Left forelimb (tissue), 1 donor: ENCODE results near the gene NLRP5.
"Not testable (repeated sequence)": the region's sequence is repeated elsewhere in the genome, so short reads cannot be mapped to it uniquely, and the experiment has no call there.

Experiments
- DNase-seq: peaks from one replicate; pipeline ENCODE4 v3.0.0-alpha.2; 2018; ENCODE audit warnings: low spot score

Gene NLRP5

DNA sequence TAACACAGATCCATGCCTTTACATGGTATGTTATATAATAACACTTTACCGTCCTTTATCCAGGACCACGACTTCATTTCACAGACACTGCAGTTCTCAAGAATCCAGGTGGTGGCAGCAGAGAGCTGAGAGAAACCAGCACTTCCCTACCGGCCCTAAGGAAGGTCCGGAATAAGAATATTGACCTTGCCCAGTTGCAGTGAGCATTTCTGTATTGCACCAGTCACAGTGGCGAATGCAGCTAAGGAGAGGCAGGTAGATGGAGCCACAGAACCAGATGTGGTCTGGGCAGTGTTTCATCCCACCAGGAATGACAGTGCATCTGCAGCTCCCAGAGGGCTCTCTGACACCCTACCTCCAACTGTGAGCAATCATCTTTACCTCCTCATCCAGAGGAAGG is 89.9 kb downstream of the NLRP5 start:
- DNase-seq = no peak

DNA sequence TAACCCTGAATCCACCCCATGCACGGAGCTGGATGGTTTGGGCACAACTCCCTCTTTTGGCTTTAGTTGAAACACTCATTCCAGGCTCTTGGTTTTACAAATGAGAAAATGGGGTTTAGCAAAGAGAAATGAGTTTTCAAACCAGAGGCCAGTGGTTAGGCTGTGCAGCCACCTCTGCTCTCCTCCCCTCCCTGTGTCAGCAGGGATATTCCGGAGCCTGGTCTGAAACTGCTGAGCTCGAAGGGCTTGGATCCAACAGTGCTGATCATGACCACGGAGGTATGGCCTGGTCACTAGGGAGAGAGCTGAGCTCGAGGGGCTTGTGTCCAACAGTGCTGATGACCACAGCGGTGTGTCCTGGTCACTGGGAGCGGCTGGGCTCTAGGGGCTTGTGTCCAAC is 93.0 kb downstream of the NLRP5 start:
- no peak for DNase-seq

DNA sequence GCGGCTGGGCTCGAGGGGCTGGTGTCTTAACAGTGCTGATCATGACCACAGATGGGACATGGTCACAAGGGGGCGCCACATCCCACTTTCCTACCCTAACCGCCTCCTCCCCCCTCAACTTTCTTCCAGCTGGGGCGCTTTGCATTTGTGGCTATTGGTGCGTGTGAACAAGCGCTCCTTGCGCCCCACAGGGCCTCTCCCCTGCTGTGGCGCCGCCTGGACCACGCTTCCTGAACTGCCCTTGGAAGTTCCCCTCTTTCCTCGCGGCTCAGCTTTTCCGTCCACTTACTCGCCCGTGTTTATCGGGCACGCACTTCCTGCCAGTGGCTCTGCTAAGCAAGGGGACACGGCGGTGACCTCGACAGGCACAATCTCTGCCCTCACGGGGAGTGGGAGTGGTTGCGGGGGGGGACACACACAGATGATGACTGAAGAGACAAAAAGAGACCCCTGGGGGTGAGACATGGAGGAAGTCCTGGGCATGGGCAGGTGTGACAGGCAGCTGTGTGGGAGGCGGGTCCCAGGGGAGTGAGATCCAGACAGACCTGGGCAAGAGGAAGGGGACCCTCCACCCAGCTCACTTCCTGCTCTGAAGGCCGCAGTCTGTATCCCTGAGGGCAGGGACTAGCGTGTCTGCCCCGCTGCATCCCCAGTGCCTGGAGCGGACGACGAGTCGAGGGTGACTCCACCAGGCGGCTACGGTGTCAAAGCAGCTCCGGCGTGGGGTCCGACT is 94.3 kb downstream of the NLRP5 start:
- DNase-seq = peak; percentile 82

DNA sequence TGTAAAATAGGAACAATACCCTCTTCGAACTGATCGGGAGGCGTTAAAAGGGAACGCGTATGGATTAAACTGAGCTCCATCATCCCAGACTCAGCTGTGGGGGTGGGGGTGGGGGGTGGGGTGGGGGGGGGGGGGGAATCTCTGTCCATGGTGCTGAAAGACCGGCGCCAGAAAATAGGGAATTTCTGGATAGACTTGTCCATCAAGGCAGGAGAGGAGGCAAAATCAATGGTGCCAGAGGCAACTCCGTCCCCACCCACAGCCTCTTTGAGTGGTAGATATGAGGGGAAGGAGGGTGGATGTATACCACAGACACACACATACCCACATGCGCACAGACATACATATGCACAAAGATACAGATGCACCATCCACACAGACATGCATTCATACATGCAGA is 97.1 kb downstream of the NLRP5 start:
- no peak for DNase-seq

DNA sequence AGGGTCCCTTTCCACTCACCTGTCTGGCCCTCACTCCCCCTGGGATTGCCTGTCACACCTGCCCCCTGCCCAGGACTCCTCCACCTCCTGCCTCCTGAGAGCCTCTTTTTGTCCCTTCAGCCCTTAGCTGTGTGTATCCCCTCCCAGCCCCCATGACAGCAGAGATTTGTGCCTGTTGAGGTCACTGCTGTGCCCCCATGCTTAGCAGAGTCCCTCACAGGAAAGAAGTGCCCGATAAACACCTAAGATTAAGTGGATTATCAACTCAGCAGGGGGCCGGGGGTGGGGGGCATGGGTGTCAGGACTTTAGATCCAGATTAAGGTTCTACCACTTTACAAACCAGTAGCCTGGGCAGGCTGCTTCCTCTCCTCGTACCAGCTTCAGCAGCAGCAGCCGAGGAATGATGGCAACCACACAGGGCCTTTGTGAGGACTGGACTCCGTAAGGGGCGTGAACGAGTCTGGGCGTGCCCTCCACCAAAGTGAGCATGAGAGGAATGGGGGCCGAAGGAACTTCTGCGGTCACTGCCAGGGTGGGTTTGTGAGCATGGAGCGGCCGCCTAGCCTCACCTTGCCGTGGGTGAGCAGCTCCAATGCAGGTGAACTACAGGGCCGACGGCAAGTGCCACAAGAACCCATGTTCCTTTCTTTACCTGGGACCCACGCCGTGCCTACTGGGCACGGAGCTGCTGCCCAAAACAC is 98.4 kb downstream of the NLRP5 start:
- no peak for DNase-seq

DNA sequence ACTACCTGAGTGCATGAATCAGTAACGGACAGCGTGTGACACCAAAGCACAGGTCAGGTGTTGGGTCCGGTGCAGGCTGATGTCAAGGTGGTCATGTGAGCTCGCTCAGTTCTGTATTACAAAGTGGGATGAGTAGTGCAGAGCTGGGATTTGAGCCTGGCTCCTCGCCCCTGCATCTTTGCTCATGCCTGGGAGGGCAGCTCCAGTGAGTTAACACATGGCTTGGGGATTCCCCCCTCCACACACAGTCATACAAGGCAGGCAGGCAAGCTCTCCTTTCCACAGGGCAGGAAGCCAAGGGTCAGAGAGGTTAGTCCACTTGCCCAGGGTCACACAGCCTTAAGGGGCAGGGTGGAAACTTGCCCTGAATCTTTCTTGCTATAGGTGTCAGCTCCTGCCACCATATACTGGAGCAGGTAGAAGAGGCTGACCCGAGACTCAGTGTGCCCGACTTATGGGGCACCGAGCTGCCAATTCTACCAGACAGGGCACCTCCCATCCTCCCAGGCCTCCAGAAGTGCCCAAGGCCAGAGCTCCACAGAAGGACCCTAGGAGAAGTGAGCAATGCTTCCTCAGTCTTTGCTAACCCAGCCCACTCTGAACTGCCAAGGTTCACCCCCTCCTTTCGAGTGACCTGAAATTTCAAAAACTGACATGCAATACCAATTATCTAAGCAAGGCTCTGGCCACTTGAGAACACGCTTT is 99.1 kb downstream of the NLRP5 start:
- DNase-seq = no peak

DNA sequence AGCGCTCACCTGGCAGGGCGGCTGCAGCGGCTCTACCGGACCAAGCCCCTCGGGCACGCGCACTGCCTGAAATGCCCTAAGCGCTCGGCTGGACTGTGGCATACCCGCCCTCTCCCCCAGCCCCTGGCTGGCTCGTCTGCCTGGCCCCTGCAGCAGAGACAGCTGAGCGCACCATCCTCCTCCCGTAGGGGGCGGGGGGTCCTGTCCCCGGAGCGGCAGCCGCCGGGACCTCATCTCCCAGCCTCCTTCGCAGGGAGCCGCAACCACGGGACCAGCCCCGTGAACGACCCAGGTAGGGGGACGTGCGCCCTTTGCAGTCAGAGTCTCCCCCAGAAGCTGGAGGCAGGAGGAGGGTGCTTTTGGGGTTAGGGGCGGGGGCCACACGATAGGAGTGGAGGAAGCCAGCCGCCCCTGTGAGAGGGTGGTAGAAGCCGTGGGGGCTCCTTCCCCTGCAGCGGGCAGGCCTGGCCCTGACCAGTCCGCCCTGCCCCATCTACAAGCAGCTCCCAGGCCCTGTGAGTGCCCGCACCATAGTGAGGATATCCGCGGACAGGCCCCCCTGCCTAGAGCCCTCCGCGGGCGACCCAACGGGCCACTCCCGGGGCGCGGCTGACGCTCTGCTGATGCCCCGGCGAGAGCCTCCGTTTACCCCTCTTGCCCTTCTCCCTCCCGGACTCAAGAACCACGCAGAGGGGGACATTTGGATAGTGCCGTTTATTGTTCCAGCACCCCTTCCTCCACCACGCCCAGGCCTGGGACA is 100.3 kb downstream of the NLRP5 start:
- DNase-seq = no peak

DNA sequence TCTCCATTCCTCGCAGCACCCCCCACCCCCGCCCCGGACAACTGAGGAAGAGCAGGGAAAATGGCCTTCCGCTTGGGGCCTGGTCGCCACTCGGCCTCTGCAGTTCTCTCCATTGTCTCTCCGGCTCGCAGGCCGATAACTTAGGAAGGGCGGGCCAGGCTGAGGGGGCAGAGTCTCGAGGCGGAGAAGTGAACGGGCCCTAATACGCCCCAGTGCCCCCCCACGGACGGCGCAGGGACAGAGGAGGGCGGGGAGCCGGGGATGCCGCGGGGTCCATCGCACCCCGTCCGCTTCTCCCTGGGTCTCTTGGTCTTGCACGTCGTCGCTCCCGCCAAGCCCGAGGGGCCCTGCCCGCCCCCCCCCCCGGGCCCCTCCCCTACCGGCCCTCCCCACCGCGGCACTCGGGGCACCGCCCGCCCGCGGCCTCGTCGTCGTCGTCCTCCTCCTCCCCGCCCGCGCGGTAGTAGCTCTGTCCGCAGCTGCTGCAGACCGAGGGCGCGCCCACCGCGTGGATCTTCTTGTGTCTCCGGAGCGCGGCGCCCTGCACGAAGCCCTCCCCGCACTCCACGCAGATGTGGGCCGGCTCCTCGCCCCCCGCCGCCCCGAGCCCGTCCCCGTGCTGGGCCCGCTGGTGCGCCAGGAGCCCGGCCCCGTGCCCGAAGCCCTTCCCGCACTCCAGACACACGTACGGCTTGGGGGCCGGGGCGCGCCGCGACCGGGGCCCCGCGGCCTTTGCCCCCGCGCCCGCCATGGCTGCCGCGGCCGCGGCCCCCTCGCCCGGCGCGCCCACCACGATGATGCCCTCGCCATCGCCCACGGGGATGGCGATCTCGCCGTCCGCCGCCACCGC is 101.3 kb downstream of the NLRP5 start:
- no peak for DNase-seq

DNA sequence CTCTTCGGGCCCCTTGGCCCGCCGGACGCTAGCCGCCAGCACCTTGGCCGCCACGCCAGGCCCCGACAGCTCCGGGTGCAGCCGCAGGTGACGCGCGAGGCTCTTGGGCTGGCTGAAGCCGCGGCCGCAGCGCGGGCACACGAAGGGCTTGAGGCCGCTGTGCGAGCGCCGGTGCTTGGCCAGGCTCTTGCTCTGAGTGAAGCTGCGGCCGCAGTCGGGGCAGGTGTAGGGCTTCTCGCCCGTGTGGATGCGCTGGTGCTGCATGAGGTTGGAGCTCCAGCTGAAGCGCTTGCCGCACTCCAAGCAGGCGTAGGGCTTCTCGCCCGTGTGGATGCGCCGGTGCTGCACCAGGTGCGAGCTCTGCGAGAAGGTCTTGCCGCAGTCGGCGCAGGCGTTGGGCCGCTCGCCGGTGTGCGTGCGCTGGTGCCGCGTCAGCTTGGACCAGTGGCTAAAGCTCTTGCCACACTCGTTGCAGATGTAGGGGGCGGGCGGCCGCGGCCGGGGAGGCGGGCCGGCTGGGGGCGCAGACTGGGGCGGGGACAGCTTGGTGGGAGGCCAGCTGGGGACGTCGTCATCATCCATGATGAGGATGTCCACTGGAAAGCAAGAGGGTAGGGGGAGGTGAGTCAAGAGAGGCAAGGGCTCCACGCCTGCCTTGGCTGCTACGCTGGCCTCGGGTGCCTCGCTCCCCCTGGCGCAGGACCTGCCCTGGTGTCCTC is 102.1 kb downstream of the NLRP5 start:
- DNase-seq = no peak

DNA sequence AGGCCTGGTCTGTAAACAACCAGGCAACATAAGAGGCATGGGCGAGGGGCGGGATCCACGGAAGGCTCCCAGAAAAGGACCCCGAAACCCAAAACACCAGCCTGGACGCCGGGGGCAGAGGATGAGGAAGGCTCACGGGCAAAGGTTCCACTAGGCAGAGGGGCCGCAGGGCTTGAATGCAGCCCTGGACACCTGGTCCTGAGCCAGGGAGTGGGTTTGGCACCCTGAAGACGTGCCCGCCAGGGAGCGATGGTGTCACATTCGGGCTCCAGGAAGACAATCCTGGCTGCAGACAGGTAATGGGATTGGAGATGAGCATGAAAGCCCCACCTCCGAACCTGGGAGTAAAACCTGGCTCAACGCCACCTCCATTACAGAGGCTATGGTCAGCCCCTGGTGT is 102.8 kb downstream of the NLRP5 start:
- no peak for DNase-seq

DNA sequence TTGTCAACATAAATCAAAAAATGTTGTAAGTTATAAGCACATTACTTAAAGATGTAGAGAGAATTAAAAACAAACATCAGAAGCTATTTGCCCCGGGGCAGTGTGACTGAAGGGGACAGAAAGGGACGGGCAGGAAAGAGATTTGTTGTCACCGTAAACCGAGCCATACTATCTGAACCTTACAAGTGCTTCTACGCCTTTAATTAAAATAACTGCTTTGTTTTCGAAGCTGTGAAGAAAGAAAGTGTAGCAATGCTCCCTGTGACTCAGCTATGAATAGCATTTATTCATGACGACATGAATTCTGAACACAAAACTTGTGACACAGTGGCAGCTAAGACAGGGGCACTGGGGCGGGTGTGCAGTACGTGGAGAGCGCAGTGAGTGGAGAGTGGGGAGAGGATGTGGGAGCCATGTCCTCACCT is 104.5 kb downstream of the NLRP5 start:
- DNase-seq = no peak

DNA sequence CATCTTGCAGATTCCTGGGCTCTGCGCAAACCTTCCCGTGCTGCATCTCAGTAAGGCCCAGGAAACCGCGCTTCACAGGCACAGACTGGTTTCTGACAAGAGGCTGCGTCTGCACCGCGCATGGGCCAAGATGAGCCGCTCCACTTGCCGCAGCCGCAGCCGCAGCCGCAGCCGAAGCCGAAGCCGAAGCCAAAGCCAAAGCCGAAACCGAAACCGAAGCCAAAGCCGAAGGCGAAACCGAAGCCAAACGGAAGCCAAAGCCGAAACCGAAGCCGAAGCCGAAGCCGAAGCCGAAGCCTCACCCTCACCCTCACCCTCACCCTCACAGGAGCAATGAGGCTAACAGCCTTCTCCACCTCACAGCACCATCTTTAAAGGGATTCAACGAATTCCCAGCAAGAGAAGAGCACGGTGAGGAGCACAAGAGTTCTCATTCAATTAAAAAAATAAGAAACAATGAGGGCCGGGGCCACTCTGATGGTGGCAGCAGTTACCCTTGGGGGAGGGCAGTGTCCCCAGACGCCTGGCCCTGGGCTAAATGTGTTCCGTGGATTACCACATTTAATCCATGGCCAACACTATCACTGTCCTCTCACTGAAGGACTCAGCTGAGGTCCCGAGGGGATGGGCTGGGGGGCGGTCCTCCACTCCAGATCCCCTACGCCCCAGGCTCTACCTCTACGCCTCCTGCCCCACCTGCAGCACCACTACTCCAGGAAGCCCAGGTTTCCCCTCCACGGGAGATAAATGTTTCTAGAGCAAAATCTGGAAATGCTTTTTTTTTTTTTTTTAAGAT is 105.4 kb downstream of the NLRP5 start:
- no peak for DNase-seq

DNA sequence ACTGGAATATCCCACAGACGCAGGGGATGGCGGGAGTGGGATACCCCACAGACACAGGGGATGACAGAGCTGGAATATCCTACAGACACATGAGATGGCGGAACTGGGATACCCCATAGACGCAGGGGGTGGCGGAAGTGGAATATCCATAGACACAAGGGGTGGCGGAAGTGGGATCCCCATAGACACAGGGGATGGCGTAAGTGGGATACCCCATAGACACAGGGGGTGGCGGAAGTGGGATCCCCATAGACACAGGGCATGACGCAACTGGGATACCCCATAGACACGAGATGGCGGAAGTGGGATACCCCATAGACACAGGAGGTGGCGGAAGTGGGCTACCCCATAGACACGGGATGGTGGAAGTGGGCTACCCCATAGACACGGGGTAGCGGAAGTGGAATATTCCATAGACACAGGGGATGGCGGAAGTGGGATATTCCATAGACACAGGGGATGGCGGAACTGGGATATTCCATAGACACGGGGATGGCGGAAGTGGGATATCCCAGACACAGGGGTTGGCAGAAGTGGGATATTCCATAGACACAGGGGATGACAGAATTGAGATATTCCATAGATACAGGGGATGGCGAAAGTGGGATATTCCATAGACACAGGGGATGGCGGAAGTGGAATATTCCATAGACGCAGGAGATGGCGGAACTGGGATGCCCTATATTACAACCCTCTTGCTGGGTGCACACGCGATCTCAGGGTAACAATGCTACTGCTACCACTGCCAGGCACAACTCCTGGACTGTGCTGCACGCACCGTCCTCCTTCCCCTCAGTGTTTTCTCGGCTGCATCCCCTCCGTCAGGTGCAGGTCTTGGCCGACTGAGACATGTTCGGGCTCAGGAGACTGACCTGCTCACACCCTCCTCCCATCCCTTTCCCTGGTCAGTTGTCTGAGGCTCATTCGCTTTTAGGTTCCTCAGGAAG is 106.4 kb downstream of the NLRP5 start:
- DNase-seq = no peak

DNA sequence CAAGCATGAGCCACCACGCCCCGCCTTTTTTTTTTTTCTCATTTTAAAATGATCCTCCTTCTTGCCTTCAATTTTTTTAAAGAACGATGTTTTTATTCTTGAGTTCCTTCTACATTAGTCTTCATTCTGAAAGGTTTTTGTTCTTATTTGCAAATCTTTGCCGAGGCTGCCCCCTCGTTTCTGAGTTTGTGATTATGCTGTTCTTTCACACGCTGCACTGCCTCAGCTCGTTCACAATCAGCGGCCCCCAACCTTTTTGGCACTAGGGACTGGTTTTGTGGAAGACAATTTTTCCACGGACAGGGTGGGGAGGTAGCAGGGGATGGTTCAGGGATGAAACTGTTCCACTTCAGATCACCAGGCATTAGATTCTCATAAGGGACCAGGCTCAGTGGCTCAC is 107.9 kb downstream of the NLRP5 start:
- no peak for DNase-seq

DNA sequence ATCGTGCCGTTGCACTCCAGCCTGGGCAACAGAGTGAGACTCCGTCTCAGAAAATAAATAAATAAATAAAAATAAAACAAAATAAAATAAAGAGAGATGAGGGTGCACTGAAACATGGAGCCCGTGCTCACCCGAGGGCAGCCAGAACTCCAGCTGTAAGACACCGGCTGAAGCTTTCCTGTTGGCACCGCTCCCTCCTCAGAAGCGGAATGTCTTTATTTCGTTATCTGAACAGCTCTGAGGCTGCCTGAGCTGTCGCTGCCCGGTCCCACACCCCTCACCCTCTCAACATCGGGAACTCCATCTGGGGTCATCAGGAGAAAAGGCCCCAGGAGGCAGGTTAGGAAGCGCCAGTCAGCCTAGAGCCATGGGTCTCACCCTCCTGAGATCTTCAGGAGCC is 110.1 kb downstream of the NLRP5 start:
- DNase-seq = no peak

DNA sequence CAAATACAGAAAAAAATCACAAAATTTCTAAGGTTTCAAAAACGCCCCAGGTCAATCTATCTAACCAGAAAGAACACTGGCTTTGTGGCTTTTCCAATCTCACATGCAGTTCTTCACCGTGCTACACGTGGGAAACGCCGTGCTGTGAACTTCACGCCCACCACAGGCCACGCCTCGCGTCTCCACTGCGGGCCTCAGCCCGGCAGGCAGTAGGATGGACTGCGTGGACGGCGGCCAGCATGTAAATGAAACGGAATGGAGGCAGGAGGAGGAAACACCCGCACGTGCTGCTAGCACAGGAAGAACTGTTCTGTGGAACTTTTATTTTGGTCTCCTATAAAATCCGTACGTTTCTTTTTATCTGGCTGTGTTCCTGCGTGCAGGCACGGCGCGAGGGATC is 110.7 kb downstream of the NLRP5 start:
- no peak for DNase-seq

DNA sequence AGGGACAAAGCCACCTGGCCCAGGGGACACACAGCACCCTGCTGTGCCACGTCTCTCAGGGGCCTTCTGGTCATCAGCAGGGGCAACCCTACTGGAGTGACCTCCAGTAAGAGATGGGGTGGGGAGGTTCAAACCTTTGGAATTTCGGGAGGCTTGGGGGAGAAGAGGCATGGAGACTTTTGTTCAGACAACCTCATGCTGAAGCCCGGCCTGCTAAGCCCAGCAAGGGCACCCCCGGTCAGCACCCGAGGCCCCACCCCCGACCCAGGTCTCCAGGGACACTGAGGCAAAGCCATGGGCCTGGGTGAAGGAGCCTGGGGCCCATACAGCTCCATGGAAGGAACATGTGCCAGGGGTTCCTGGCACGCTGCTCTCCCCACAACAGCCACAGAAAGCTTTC is 111.2 kb downstream of the NLRP5 start:
- DNase-seq = no peak

DNA sequence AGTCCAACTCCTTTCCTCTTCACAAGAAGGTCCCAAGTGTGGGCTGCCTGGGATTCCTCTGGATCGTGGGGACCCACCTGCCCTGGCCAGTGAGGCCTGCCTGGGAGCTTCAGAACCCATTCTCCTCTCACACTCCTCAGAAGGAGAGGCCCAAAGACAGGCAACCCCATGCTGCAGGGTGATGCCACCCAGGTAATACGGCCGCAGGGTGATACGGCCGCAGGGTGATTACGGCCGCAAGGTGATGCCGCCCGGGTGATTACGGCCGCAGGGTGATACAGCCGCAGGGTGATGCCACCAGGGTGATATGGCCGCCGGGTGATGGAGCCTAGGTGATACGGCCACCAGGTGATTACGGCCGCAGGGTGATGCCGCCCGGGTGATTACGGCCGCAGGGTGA is 111.7 kb downstream of the NLRP5 start:
- not testable (repeated sequence) for DNase-seq
